GM19099 (cell line): ENCODE results near the gene UBN2.

Experiments
- POLR2A ChIP-seq: IDR thresholded peaks from 3 replicates; pipeline ENCODE4 v1.6.1; 2011; ENCODE audit warnings: low read depth; ENCODE audit not compliant: insufficient read length; ENCODE audit errors: extremely low read depth

The UBN2 gene

GRCh38 chr7:139332697-139333359 lies 101.8 kb downstream of the UBN2 start:
- TF ChIP-seq POLR2A = no peak

GRCh38 chr7:139334399-139335150 lies 103.5 kb downstream of the UBN2 start:
- no peak for TF ChIP-seq POLR2A

GRCh38 chr7:139339025-139339424 lies 108.0 kb downstream of the UBN2 start:
- TF ChIP-seq POLR2A = no peak

- no peak for TF ChIP-seq POLR2A
Measured at GRCh38 chr7:139339698-139340036, 108.6 kb downstream of the UBN2 start.

- TF ChIP-seq POLR2A = no peak
Measured at GRCh38 chr7:139340037-139340807, 109.2 kb downstream of the UBN2 start.

- TF ChIP-seq POLR2A = no peak
Measured at GRCh38 chr7:139340808-139341057, 109.7 kb downstream of the UBN2 start.

GRCh38 chr7:139341058-139341775 lies 110.2 kb downstream of the UBN2 start, which contains the start of gene FMC1:
TSS of gene FMC1 (plus strand) at chr7:139341337. CDS start at chr7:139341385, 48 bp downstream.
- peak; percentile 69 for TF ChIP-seq POLR2A

GRCh38 chr7:139341776-139342226 lies 110.8 kb downstream of the UBN2 start:
- no peak for TF ChIP-seq POLR2A

- no peak for TF ChIP-seq POLR2A
Measured at GRCh38 chr7:139345042-139345441, 114.0 kb downstream of the UBN2 start.

GRCh38 chr7:139351027-139351426 lies 120.0 kb downstream of the UBN2 start:
- TF ChIP-seq POLR2A = no peak

- no peak for TF ChIP-seq POLR2A
Measured at GRCh38 chr7:139354729-139355128, 123.7 kb downstream of the UBN2 start.

- TF ChIP-seq POLR2A = no peak
Measured at GRCh38 chr7:139355320-139355719, 124.3 kb downstream of the UBN2 start.
